Endodermal cell (in vitro differentiated cells): ENCODE results near the gene PPP1R3E. TPM values are rescaled to one million over a fixed set of nuclear protein-coding genes. Genes with fewer than 3 reads are reported as not detected.

Source experiments
- DNase-seq: peaks from one replicate; pipeline ENCODE4 v3.0.0-alpha.2; 2017
- H3K27ac ChIP-seq: 2 replicates; pipeline ENCODE4 v1.5.1; 2013; ENCODE audit warnings: mild to moderate bottlenecking, low read depth, low read length, moderate library complexity
- H3K27me3 ChIP-seq: 2 replicates; pipeline ENCODE4 v1.6.1; 2013; ENCODE audit warnings: mild to moderate bottlenecking, low read length, moderate library complexity; ENCODE audit not compliant: insufficient read depth, control insufficient read depth, poor library complexity, severe bottlenecking
- H3K36me3 ChIP-seq: 2 replicates; pipeline ENCODE4 v1.7.0; 2013; ENCODE audit warnings: mild to moderate bottlenecking, low read length, moderate library complexity; ENCODE audit not compliant: control insufficient read depth, insufficient read depth
- H3K4me1 ChIP-seq: one replicate; pipeline ENCODE4 v1.7.0; 2013; ENCODE audit warnings: low read length; ENCODE audit not compliant: control insufficient read depth, insufficient read depth
- H3K4me3 ChIP-seq: 2 replicates; pipeline ENCODE4 v1.5.1; 2013; ENCODE audit warnings: mild to moderate bottlenecking, low read length, moderate library complexity
- H3K9ac ChIP-seq: 2 replicates; pipeline ENCODE4 v1.6.1; 2013; ENCODE audit warnings: mild to moderate bottlenecking, low read length, moderate library complexity; ENCODE audit not compliant: poor library complexity, severe bottlenecking; ENCODE audit errors: extremely low read depth
- H3K9me3 ChIP-seq: 2 replicates; pipeline ENCODE4 v1.6.1; 2013; ENCODE audit warnings: mild to moderate bottlenecking, low read length, moderate library complexity; ENCODE audit not compliant: control insufficient read depth
- H3K27ac Mint-ChIP-seq: 2 replicates; pipeline ENCODE4 v1.8.0; 2020; ENCODE audit warnings: mixed read lengths
- H3K27me3 Mint-ChIP-seq: 2 replicates; pipeline ENCODE4 v1.8.0; 2021; ENCODE audit warnings: mild to moderate bottlenecking, mixed read lengths; ENCODE audit not compliant: insufficient read depth
- H3K36me3 Mint-ChIP-seq: 2 replicates; pipeline ENCODE4 v1.8.0; 2020; ENCODE audit warnings: low read depth, mixed read lengths
- H3K4me1 Mint-ChIP-seq: 2 replicates; pipeline ENCODE4 v1.8.0; 2020; ENCODE audit warnings: mixed read lengths
- H3K4me3 Mint-ChIP-seq: 2 replicates; pipeline ENCODE4 v1.8.0; 2020; ENCODE audit warnings: mild to moderate bottlenecking, moderate library complexity, mixed read lengths
- H3K9me3 Mint-ChIP-seq: 2 replicates; pipeline ENCODE4 v1.8.0; 2020; ENCODE audit warnings: mild to moderate bottlenecking, mixed read lengths
- CTCF ChIP-seq: fragments of 200-600 bp; sonication (generic); conservative IDR thresholded peaks from 2 replicates; pipeline ENCODE4 v1.5.0; 2021; ENCODE audit warnings: antibody characterized with exemption, mild to moderate bottlenecking
- WGBS, 2 experiments: methylation state at CpG; one replicate each; pipeline versions ENCODE4 v1.1.5 to v1.1.7; 2013; ENCODE audit warnings: missing lambda C conversion rate in 2 of 2, mixed read lengths in 1 of 2; ENCODE audit not compliant: insufficient coverage in 1 of 2, insufficient read length in 1 of 2; 5-methylcytosine and 5-hydroxymethylcytosine counted together
- total RNA-seq, 2 donors: library from RNA; stranded (reverse); fragmentation: NEBNext Ultra II Directional in 1 of 2; extraction: Animal tissue kit (Norgen Biotek cat#: 25700) in 1 of 2; gene quantifications; 2 replicates in 1 of 2; 3 replicates in 1 of 2; pipeline ENCODE4 v1.2.1, GENCODE V29; 2021

The PPP1R3E gene
- total RNA-seq, 2 donors from 2014 or later, result 5.7 to 6.5 TPM

- H3K4me3 ChIP-seq, result no peak overlapping the region
- no peaks in the 10 kb centered on the region for H3K9me3 ChIP-seq
- H3K27ac ChIP-seq, result no peak overlapping the region
- H3K9ac ChIP-seq, result no peak overlapping the region
- H3K36me3 Mint-ChIP-seq, result peaks cover 3% of the 10 kb centered on the region
- 43 to 48% methylated on average over 17 to 24 of the region's 24 CpGs for WGBS, 2 experiments
- peak; percentile 82 for DNase-seq
- H3K4me1 Mint-ChIP-seq, result peaks cover 8% of the 10 kb centered on the region
- TF ChIP-seq CTCF, result peak; percentile 92
- peak overlapping the region; percentile 77 for H3K27ac Mint-ChIP-seq
- peaks cover 25% of the 10 kb centered on the region for H3K27me3 ChIP-seq
- no peak overlapping the region for H3K4me3 Mint-ChIP-seq
- no peaks in the 10 kb centered on the region for H3K4me1 ChIP-seq
- H3K9me3 Mint-ChIP-seq, result no peaks in the 10 kb centered on the region
- peaks cover 73% of the 10 kb centered on the region for H3K27me3 Mint-ChIP-seq
- H3K36me3 ChIP-seq, result peaks cover 6% of the 10 kb centered on the region
Observed at GRCh38 chr14:23294734-23295561, 7.7 kb downstream of the PPP1R3E start.

- Histone ChIP-seq H3K4me3 (peak overlapping the region; percentile 92), H3K9ac (peak overlapping the region; percentile 18), H3K36me3 (no peaks in the 10 kb centered on the region), H3K4me1 (no peaks in the 10 kb centered on the region), H3K27ac (peak overlapping the region; percentile 94), H3K9me3 (no peaks in the 10 kb centered on the region), H3K27me3 (peaks cover 33% of the 10 kb centered on the region)
- Mint-ChIP-seq H3K27ac (peak overlapping the region; percentile 100), H3K36me3 (peaks cover 3% of the 10 kb centered on the region), H3K4me1 (peaks cover 19% of the 10 kb centered on the region), H3K27me3 (peaks cover 46% of the 10 kb centered on the region), H3K4me3 (peak overlapping the region; percentile 90), H3K9me3 (no peaks in the 10 kb centered on the region)
- no peak for TF ChIP-seq CTCF
- no peak for DNase-seq
- WGBS, 2 experiments, result 63 to 66% methylated on average over 4 to 6 of the region's 6 CpGs
Observed at GRCh38 chr14:23286902-23287479, 15.7 kb downstream of the PPP1R3E start.

- 0 to 1% methylated on average over 36 to 53 of the region's 53 CpGs for WGBS, 2 experiments
- H3K27me3 Mint-ChIP-seq, result peaks cover 39% of the 10 kb centered on the region
- H3K4me3 Mint-ChIP-seq, result peak within 1 kb of the TSS; percentile 90
- Histone ChIP-seq H3K4me3 (peak within 1 kb of the TSS; percentile 92), H3K27ac (peak within 1 kb of the TSS; percentile 94), H3K36me3 (no peaks in the 10 kb centered on the region), H3K9me3 (no peaks in the 10 kb centered on the region), H3K9ac (peak within 1 kb of the TSS; percentile 62), H3K4me1 (no peaks in the 10 kb centered on the region), H3K27me3 (peaks cover 26% of the 10 kb centered on the region)
- peaks cover 21% of the 10 kb centered on the region for H3K4me1 Mint-ChIP-seq
- H3K27ac Mint-ChIP-seq, result peak within 1 kb of the TSS; percentile 100
- peak; percentile 14 for TF ChIP-seq CTCF
- H3K36me3 Mint-ChIP-seq, result peaks cover 5% of the 10 kb centered on the region
- no peaks in the 10 kb centered on the region for H3K9me3 Mint-ChIP-seq
- DNase-seq, result peak; percentile 99
Observed at GRCh38 chr14:23286020-23286901, 16.4 kb downstream of the PPP1R3E start, which contains the start of gene HOMEZ. Gene HOMEZ (minus strand): TSS chr14:23286132. CDS start chr14:23285952, 180 bp downstream.
